ENCODE measurements around the gene HES6. TPM values are rescaled to one million over a fixed set of nuclear protein-coding genes. Genes with fewer than 3 reads are reported as not detected.

Gene HES6
- total and polyA plus RNA-seq, 3 donors from 2014 or later = 21.3 to 40.3 (median 22.0) TPM

GRCh38 chr2:238255636-238256035 lies 15.8 kb upstream of the HES6 start:
- TF ChIP-seq CTCF (IDR thresholded peaks at IDR 0.05) (no peak), POLR2A (IDR thresholded peaks at IDR 0.05) (no peak)
- Histone ChIP-seq H3K4me3 (no peak overlapping the region), H3K36me3 (ENCODE audit: low read depth, missing control alignments) (peaks cover 3% of the 10 kb centered on the region), H3K9me3 (no peaks in the 10 kb centered on the region), H3K27me3 (no peaks in the 10 kb centered on the region), H3K27ac (no peak overlapping the region), H3K4me1 (no peaks in the 10 kb centered on the region)
- WGBS, 2 donors = 94% methylated on average over 8 of the region's 8 CpGs
- intact Hi-C loops (cut with DNase I; ENCODE audit: low total_unique reads) = no loop called here
- no peak for DNase-seq

DNA sequence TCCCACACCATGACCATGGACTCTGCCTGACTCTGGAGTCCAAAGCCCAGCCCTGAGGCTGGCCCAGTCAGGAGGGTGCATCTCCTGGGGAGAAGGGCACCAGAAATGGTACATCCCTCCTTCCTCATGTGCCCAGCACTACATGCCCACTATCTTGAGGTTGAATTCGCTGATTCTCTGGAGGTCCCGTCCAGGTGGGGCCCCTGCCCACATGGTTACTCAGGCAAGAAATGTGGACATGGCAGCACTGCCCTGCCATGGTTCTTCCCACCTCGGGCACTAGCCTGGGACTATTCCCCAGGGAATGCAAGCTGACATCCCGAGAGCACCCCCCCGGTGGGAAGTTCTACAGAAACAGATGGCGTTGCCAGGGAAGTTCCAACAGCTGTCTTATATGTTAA lies 15.3 kb upstream of the HES6 start:
- H3K4me3 ChIP-seq = no peak overlapping the region
- DNase-seq = no peak
- no peak overlapping the region for H3K27ac ChIP-seq
- no peaks in the 10 kb centered on the region for H3K27me3 ChIP-seq
- no peaks in the 10 kb centered on the region for H3K9me3 ChIP-seq
- peaks cover 3% of the 10 kb centered on the region for H3K36me3 ChIP-seq (ENCODE audit: low read depth, missing control alignments)
- H3K4me1 ChIP-seq = no peaks in the 10 kb centered on the region
- intact Hi-C loops (cut with DNase I; ENCODE audit: low total_unique reads) = no loop called here
- 83 to 92% methylated on average over 3 to 6 of the region's 6 CpGs for WGBS, 2 donors
- no peak for TF ChIP-seq CTCF (IDR thresholded peaks at IDR 0.05)
- no peak for TF ChIP-seq POLR2A (IDR thresholded peaks at IDR 0.05)

DNA sequence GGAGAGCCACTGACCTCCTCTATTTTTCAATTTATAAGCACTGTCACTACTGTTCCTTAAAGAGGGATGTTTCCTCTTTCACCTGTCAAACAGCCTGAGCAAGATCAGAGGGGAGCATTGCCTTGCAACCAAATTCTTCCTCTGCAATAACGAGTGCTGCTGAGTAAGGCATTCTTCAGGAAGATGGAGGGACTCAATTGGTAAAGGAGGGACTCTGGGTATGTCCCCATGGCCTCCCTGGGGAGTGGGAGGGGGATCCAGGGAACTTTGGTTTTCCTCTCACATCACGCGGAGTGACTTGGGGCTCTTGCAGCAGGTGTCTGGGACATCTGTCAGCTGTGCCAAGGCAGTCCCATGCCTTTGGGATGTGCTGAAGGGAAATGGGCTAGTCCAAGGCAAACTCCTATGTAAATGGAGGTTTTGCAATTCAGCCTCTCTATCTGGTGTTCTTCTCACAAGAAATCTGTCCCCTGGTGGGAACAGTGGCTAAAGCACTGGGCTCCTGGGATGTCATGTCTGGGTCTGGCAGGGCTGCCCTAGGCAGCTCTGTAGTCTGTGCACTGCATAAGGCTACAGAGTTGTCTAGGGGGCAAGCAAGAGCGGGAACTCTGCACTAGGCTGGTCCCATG lies 14.4 kb upstream of the HES6 start:
- intact Hi-C loops (cut with DNase I; ENCODE audit: low total_unique reads) = no loop called here
- no peak overlapping the region for H3K4me3 ChIP-seq
- no peaks in the 10 kb centered on the region for H3K4me1 ChIP-seq
- peaks cover 3% of the 10 kb centered on the region for H3K36me3 ChIP-seq (ENCODE audit: low read depth, missing control alignments)
- H3K9me3 ChIP-seq = no peaks in the 10 kb centered on the region
- WGBS, 2 donors = 74 to 84% methylated on average over 4 of the region's 4 CpGs
- no peak overlapping the region for H3K27ac ChIP-seq
- TF ChIP-seq CTCF (IDR thresholded peaks at IDR 0.05) (no peak), POLR2A (IDR thresholded peaks at IDR 0.05) (no peak)
- no peaks in the 10 kb centered on the region for H3K27me3 ChIP-seq
- DNase-seq = no peak

DNA sequence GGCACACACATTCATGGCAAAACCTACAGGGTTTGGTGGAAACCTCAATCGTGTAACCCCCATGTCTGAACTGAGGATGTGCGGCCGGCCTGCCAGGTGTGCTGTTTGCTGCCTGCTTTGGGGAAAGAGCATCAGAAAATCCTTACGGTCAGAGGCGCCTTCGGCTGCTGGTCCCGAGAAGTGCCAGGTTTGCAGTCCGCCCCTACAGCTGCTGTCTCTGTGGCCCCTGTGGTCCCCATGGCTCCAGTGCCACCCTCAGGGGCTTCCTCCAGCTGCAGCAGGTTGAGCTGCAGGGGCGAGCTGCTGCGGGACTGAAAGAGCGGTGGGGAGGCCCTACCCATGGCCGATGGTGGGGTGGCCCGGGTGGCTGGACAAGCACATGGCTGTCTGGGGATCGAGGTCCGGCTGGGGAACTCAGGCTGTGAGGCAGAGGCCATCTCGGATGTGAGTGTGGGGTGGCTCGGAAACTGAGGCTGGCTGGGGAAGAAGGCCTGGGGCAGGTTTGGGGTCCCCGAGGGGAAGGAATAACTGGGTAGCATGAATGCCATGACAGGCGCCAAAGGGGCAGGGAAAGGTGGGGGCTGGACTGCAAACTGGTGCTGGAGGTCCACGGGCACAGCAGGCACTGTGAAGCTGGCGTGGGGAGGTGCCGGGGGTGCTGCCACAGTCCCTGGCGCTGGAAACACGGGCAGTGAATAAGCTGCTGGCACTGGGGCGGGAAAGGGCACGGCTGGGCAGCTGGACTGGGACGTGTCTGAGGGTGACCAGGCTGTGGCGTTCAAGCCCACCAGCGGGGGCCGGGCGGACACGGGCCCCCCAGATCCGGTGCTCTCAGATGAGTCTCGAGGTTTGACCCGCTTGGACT lies 13.2 kb upstream of the HES6 start:
- Histone ChIP-seq H3K4me3 (no peak overlapping the region), H3K36me3 (ENCODE audit: low read depth, missing control alignments) (peaks cover 3% of the 10 kb centered on the region), H3K9me3 (no peaks in the 10 kb centered on the region), H3K27me3 (no peaks in the 10 kb centered on the region), H3K4me1 (no peaks in the 10 kb centered on the region), H3K27ac (no peak overlapping the region)
- DNase-seq = no peak
- WGBS, 2 donors = 92 to 95% methylated on average over 32 to 35 of the region's 35 CpGs
- no peak for TF ChIP-seq POLR2A (IDR thresholded peaks at IDR 0.05)
- no peak for TF ChIP-seq CTCF (IDR thresholded peaks at IDR 0.05)
- intact Hi-C loops (cut with DNase I; ENCODE audit: low total_unique reads) = no loop called here

All from testis (tissue), 3 donors.